Neural progenitor cell (in vitro differentiated cells): ENCODE measurements around the gene CFAP58. TPM values are rescaled to one million over a fixed set of nuclear protein-coding genes. Genes with fewer than 3 reads are reported as not detected.

Experiments
- DNase-seq: peaks from one replicate; pipeline ENCODE4 v3.0.0-alpha.2; 2016; ENCODE audit warnings: low spot score
- H2AFZ ChIP-seq: fragments of 200-600 bp; sonication (generic); replicated peaks from 2 replicates; pipeline ENCODE4 v1.6.1; 2016; ENCODE audit warnings: antibody characterized with exemption
- H3F3A ChIP-seq: fragments of 200-600 bp; sonication (generic); 2 replicates; pipeline ENCODE4 v1.6.1; 2016; ENCODE audit warnings: antibody characterized with exemption, low read depth
- H3K27ac ChIP-seq: fragments of 200-600 bp; sonication (generic); 2 replicates; pipeline ENCODE4 v1.5.1; 2016; ENCODE audit warnings: mild to moderate bottlenecking
- H3K27me3 ChIP-seq: fragments of 200-600 bp; sonication (generic); 2 replicates; pipeline ENCODE4 v1.6.1; 2016; ENCODE audit warnings: mild to moderate bottlenecking, moderate library complexity
- H3K36me3 ChIP-seq: fragments of 200-600 bp; sonication (generic); 2 replicates; pipeline ENCODE4 v1.5.1; 2016
- H3K4me1 ChIP-seq: fragments of 200-600 bp; sonication (generic); 2 replicates; pipeline ENCODE4 v1.6.1; 2016; ENCODE audit warnings: mixed run types
- H3K4me2 ChIP-seq: fragments of 200-600 bp; sonication (generic); 2 replicates; pipeline ENCODE4 v1.6.1; 2016
- H3K4me3 ChIP-seq: fragments of 200-600 bp; sonication (generic); 2 replicates; pipeline ENCODE4 v1.5.1; 2016
- H3K79me2 ChIP-seq: fragments of 200-600 bp; sonication (generic); 2 replicates; pipeline ENCODE4 v1.6.1; 2016; ENCODE audit warnings: low read depth
- H3K9ac ChIP-seq: fragments of 200-600 bp; sonication (generic); 2 replicates; pipeline ENCODE4 v1.6.1; 2016
- H3K9me3 ChIP-seq: fragments of 200-600 bp; sonication (generic); 2 replicates; pipeline ENCODE4 v1.5.1; 2016; ENCODE audit warnings: low read depth
- H4K20me1 ChIP-seq: fragments of 200-600 bp; sonication (generic); 2 replicates; pipeline ENCODE4 v1.6.1; 2016; ENCODE audit warnings: low read depth
- H3K27ac Mint-ChIP-seq: 3 replicates; pipeline ENCODE4 v1.8.0; 2021; ENCODE audit warnings: mixed read lengths
- H3K27me3 Mint-ChIP-seq: 2 replicates; pipeline ENCODE4 v1.8.0; 2022; ENCODE audit warnings: low read depth, mild to moderate bottlenecking, inconsistent platforms, moderate library complexity, mixed read lengths; ENCODE audit not compliant: insufficient read depth
- H3K36me3 Mint-ChIP-seq: 3 replicates; pipeline ENCODE4 v1.8.0; 2021; ENCODE audit warnings: mixed read lengths
- H3K4me1 Mint-ChIP-seq: 3 replicates; pipeline ENCODE4 v1.8.0; 2021; ENCODE audit warnings: mixed read lengths
- H3K4me3 Mint-ChIP-seq: 3 replicates; pipeline ENCODE4 v1.8.0; 2021; ENCODE audit warnings: mild to moderate bottlenecking, moderate library complexity, mixed read lengths
- H3K9me3 Mint-ChIP-seq: 3 replicates; pipeline ENCODE4 v1.8.0; 2020; ENCODE audit warnings: mixed read lengths
- EZH2 ChIP-seq: fragments of 200-600 bp; sonication (generic); IDR thresholded peaks from 2 replicates; pipeline ENCODE4 v1.6.1; 2017; ENCODE audit warnings: antibody characterized with exemption, mild to moderate bottlenecking, moderate library complexity
- EZH2phosphoT487 ChIP-seq: fragments of 200-600 bp; sonication (generic); IDR thresholded peaks from 2 replicates; pipeline ENCODE4 v1.6.1; 2017; ENCODE audit warnings: antibody characterized with exemption
- total RNA-seq: library from RNA; depleted of rRNA; stranded (reverse); fragments of >200 nt; gene quantifications from 2 replicates; pipeline ENCODE4 v1.2.3, GENCODE V29; 2015; ENCODE audit warnings: low replicate concordance
- TF ChIP-seq, protein P1 (sequence below): fragments of 200-600 bp; sonication (generic); IDR thresholded peaks from 2 replicates; pipeline ENCODE4 v1.5.1; 2017; ENCODE audit warnings: antibody characterized with exemption, mild to moderate bottlenecking

CFAP58 gene
- total RNA-seq, 1 donor from 2014 or later = 1.7 TPM

DNA sequence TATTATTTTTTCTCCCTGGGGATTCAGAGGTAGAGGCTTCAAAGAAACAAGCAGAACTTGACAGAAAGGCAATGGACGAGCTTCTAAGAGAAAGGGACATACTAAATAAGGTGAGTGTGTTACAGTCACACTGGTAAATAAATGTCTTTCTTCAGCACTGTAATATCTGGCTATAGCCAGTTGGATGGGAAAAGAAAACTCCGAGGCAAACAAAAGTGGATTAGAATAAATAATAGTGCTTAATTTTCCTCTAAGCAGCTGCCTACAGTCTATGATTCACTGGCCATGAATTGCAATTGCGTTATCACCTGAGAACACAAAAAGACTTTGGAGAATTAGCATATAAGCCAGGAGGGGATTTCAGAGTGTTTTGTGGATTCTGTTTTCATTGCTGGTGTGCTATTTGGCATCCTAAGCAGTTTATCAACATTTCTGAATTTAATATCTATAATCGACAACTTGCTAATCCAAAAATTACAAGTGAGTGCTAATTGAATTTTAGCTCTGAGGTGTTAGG is 23.2 kb downstream of the CFAP58 start:
- peaks cover 2% of the 10 kb centered on the region for H3K27me3 Mint-ChIP-seq
- no peak overlapping the region for H3K4me3 Mint-ChIP-seq
- peaks cover 4% of the 10 kb centered on the region for H3F3A ChIP-seq
- peaks cover 25% of the 10 kb centered on the region for H3K4me1 Mint-ChIP-seq
- no peaks in the 10 kb centered on the region for H3K36me3 ChIP-seq
- H4K20me1 ChIP-seq = no peaks in the 10 kb centered on the region
- no peaks in the 10 kb centered on the region for H3K36me3 Mint-ChIP-seq
- H3K4me3 ChIP-seq = no peak overlapping the region
- peaks cover 3% of the 10 kb centered on the region for H3K9me3 Mint-ChIP-seq
- H3K4me2 ChIP-seq = no peak overlapping the region
- H3K4me1 ChIP-seq = peaks cover 19% of the 10 kb centered on the region
- H3K27ac ChIP-seq = no peak overlapping the region
- no peaks in the 10 kb centered on the region for H3K79me2 ChIP-seq
- H3K27me3 ChIP-seq = no peaks in the 10 kb centered on the region
- H3K27ac Mint-ChIP-seq = no peak overlapping the region
- TF ChIP-seq EZH2phosphoT487 = no peak
- no peak for TF ChIP-seq EZH2
- TF ChIP-seq, protein P1, sequence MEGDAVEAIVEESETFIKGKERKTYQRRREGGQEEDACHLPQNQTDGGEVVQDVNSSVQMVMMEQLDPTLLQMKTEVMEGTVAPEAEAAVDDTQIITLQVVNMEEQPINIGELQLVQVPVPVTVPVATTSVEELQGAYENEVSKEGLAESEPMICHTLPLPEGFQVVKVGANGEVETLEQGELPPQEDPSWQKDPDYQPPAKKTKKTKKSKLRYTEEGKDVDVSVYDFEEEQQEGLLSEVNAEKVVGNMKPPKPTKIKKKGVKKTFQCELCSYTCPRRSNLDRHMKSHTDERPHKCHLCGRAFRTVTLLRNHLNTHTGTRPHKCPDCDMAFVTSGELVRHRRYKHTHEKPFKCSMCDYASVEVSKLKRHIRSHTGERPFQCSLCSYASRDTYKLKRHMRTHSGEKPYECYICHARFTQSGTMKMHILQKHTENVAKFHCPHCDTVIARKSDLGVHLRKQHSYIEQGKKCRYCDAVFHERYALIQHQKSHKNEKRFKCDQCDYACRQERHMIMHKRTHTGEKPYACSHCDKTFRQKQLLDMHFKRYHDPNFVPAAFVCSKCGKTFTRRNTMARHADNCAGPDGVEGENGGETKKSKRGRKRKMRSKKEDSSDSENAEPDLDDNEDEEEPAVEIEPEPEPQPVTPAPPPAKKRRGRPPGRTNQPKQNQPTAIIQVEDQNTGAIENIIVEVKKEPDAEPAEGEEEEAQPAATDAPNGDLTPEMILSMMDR = no peak
- no peak overlapping the region for H2AFZ ChIP-seq
- no peak for DNase-seq
- no peaks in the 10 kb centered on the region for H3K9me3 ChIP-seq
- H3K9ac ChIP-seq = no peak overlapping the region

DNA sequence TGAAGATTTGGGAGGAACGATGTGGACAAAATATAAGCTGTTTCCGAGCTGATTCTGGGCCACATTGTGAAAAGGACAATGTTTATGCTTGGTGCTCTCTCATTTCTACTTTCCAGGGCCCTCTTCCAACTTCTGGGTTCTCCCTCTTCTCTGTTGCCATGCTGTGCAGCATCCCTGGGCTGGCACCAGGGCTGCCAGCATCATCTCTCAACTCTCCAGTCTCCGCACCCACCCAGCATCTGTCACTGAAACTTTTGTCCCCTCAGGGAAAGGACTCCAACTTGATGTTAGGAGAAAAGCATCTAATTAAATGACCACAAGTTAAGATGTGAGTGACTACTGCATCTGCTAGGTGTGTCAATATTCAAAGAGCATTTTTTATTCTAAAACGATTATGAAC is 26.7 kb downstream of the CFAP58 start:
- no peak overlapping the region for H2AFZ ChIP-seq
- no peak overlapping the region for H3K27ac Mint-ChIP-seq
- no peak overlapping the region for H3K27ac ChIP-seq
- no peaks in the 10 kb centered on the region for H3K79me2 ChIP-seq
- no peaks in the 10 kb centered on the region for H3K27me3 Mint-ChIP-seq
- no peaks in the 10 kb centered on the region for H4K20me1 ChIP-seq
- H3K9me3 Mint-ChIP-seq = no peaks in the 10 kb centered on the region
- no peaks in the 10 kb centered on the region for H3K27me3 ChIP-seq
- H3K36me3 Mint-ChIP-seq = no peaks in the 10 kb centered on the region
- no peak overlapping the region for H3K4me3 ChIP-seq
- no peak overlapping the region for H3K9ac ChIP-seq
- no peaks in the 10 kb centered on the region for H3K9me3 ChIP-seq
- H3F3A ChIP-seq = peaks cover 4% of the 10 kb centered on the region
- no peak overlapping the region for H3K4me3 Mint-ChIP-seq
- H3K4me1 Mint-ChIP-seq = peaks cover 40% of the 10 kb centered on the region
- H3K4me2 ChIP-seq = no peak overlapping the region
- DNase-seq = no peak
- H3K36me3 ChIP-seq = no peaks in the 10 kb centered on the region
- no peak for TF ChIP-seq EZH2
- TF ChIP-seq EZH2phosphoT487 = no peak
- TF ChIP-seq, protein P1 = no peak
- peaks cover 28% of the 10 kb centered on the region for H3K4me1 ChIP-seq

DNA sequence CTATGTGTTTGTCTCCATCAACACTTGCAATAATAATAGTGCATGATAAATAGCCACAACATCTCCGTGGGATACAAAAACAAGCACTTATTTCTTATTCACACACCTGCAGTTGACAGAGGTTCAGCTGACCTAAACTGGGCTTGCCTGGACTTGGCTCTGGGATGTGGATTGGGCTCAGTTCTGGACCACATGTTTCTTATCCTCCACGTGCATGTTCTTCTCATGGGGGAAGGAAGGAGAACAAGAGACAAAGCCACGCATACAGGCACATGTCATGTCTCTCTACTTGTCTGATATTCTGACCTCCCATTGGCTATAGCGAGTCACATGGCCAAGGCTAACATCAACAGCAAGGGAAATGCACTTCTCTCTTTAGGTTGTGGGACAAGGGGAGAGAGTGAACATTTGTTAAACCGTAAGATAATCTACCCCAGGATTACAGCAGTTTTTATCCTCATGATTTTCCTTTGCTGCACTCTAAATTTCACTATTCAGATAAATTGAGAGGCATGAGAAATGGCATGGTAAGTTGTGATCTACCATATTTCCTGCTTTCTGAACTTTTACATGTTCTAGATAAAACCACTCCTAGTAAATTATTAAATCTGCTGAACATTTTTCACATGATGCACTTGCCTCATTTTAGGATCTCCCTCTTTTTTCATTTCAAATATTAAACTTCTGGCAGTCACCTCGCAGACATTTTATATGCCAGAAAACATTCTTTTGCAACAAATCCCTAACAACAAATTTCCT is 33.7 kb downstream of the CFAP58 start:
- DNase-seq = no peak
- Histone ChIP-seq H3K9me3 (no peaks in the 10 kb centered on the region), H2AFZ (peak overlapping the region; percentile 39), H3F3A (no peaks in the 10 kb centered on the region), H3K9ac (no peak overlapping the region), H3K4me1 (peaks cover 9% of the 10 kb centered on the region), H3K36me3 (no peaks in the 10 kb centered on the region), H3K27ac (no peak overlapping the region), H3K4me3 (no peak overlapping the region), H3K4me2 (no peak overlapping the region), H4K20me1 (no peaks in the 10 kb centered on the region), H3K27me3 (no peaks in the 10 kb centered on the region), H3K79me2 (no peaks in the 10 kb centered on the region)
- H3K27ac Mint-ChIP-seq = no peak overlapping the region
- no peak overlapping the region for H3K4me3 Mint-ChIP-seq
- H3K4me1 Mint-ChIP-seq = peaks cover 14% of the 10 kb centered on the region
- H3K9me3 Mint-ChIP-seq = no peaks in the 10 kb centered on the region
- no peaks in the 10 kb centered on the region for H3K36me3 Mint-ChIP-seq
- TF ChIP-seq, protein P1 = no peak
- TF ChIP-seq EZH2 (no peak), EZH2phosphoT487 (no peak)
- no peaks in the 10 kb centered on the region for H3K27me3 Mint-ChIP-seq
